ENCODE data around the gene EHBP1.

GRCh38 chr2:62686012-62686685, 19.4 kb upstream of the EHBP1 start:
- TF ChIP-seq CTCF (conservative IDR thresholded peaks at IDR 0.05 in 1 of 2, IDR thresholded peaks at IDR 0.05 in 1 of 2; ENCODE audit: extremely low read depth in 1 of 2, insufficient read depth in 1 of 2, low read depth in 1 of 2, low read length in 2 of 2) (no peak), EZH2 (IDR thresholded peaks at IDR 0.05; ENCODE audit: borderline replicate concordance, low read length) (no peak)
